UCSD-AML1 (cell line): ENCODE measurements around the gene GRID1.
"Not testable (repeated sequence)": the region's sequence is repeated elsewhere in the genome, so short reads cannot be mapped to it uniquely, and the experiment has no call there.

Experiments used
- DNase-seq: peaks from one replicate; lab custom pipeline; 2025; ENCODE audit not compliant: unreplicated experiment; lab: John Stamatoyannopoulos, UW

Gene GRID1

GRCh38 chr10:86255405-86256251 is 111.0 kb downstream of the GRID1 start:
- no peak for DNase-seq

DNA sequence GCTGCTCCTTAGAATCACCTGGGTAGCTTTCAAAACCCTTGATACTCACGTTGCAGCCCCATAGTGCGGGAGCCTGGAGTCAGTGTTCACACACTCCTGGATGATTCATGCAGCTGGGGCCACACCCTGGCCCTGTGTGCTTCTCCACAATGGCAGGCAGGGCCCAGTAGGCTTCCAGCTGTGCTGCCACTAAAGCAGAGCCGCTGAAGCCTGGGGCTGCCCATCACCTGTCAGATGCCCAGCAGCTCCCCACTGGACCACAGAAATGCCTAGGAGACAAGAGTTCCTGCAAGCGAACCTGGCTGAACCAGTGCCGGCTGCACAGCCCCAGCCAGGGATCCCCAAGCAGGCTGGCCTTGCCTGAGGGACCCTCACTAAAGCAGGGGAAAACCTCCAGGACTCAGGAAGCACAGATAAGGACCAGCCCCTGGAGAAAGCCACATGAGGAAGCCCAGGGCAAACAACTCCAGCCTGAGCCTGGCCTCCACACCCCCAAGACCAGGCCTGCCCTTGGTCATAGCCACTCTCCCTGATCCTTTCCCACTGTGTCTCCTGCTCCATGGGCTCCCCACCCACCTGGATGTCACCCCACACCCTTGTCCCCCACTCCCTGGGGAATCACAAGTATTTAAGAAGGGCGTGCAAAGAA is 111.9 kb downstream of the GRID1 start:
- no peak for DNase-seq

- DNase-seq: no peak
These were observed 112.5 kb downstream of the GRID1 start for GRCh38 chr10:86254081-86254480.

DNA sequence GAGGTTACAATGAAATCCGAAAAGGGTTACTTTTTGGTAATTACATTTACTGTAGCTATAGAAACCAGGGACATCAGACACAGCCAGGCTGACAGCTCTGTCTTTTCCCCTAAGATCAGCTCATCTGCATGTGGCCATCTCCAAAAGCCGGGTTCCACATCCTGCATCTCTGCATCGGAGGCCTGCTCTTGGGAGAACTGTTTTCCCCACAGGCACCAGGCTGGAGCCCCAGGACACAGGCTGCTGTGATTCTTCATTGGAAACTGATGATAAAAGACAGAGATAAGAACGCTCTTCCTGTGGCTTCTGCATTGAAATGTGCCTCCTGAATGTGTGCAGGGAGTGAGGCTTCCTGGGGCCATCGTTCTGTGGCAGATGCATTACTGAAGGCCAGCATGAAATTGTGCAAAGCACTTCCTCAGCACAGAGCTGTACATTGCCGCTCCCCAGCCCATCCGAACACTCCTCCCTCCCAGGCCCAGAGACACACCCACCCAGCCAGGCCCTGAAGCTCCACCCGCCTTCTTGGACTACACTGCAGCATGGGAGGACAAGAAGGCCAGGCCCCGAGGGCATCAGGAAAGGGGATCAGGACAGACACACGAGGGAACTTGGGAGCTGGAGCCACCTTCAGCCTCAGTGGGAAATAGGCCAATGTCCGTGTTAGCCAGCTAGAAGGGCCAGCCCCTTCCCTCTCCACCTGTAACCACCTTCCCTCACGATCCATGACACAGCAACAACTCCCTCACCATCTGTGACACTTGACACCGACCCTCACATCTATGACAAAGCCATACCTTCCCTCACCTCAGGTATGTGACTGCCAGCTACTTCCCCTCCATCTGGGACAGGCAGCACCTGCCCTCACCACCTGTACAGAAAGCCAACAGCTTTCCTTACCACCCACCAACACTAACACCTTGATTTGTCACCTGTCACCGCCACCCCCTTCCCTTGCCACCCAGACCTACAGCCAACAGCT is 113.2 kb downstream of the GRID1 start:
- no peak for DNase-seq

GRCh38 chr10:86252556-86252955 is 114.0 kb downstream of the GRID1 start:
- no peak for DNase-seq

- no peak for DNase-seq
These were observed 114.5 kb downstream of the GRID1 start for GRCh38 chr10:86252079-86252478.

DNA sequence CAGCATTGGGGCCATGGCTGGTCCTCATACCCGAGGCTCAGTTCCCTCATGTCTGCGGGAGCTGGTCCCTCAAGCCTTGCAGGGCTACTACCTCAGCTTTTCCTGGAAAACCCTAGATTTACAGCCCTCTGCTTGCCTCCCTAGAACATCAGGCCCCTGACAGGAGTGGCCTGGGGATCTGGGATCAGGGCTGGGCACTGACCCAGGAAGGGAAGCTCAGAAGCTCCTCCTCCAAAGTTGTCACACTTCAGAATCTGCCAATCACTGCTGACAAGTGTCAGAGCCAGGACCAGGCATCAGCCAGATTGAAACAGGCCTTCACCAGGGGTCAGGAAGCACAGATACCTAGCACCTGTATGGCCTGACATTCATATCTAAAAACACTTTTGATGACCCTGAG is 115.2 kb downstream of the GRID1 start:
- DNase-seq: no peak

GRCh38 chr10:86250399-86250798 is 116.2 kb downstream of the GRID1 start:
- DNase-seq: no peak

- DNase-seq: no peak
These were observed 116.8 kb downstream of the GRID1 start for GRCh38 chr10:86249794-86250193.

- no peak for DNase-seq
These were observed 118.5 kb downstream of the GRID1 start for GRCh38 chr10:86248062-86248461.

- no peak for DNase-seq
These were observed 119.0 kb downstream of the GRID1 start for GRCh38 chr10:86247588-86247987.

- DNase-seq: no peak
These were observed 119.5 kb downstream of the GRID1 start for GRCh38 chr10:86247073-86247472.

DNA sequence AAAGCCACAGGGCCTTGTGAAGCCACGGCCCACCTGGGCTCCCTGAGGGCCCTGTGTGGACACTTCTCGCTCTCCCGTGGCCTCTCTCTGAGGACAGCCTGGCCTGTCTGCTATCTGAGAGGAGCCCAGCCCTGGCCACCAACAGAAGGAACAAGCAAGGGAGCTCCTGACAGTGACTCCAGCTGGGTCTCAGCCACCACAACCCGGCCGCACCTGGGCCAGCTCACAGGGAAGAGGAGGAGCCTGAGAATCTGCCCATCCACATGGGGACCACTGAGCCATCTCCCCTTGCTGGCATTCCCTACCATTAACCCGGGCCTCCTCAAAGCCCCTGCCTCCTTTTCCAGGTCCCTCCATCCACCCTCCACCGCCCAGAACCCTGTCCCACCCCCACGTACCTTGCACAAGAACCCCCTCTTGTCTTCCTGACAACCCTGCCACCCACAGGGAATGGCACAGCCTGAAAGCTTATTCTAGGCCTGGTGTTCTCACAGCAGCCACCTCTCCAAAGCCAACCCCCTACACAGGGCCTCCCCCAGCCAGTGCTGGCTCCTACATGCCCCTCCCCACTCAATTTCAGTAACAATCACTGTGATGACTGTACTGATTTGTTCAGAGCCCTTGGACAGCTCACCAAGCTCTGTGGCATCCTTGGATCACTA is 120.2 kb downstream of the GRID1 start:
- no peak for DNase-seq

- DNase-seq: no peak
These were observed 121.6 kb downstream of the GRID1 start for GRCh38 chr10:86245015-86245394.

- no peak for DNase-seq
These were observed 122.1 kb downstream of the GRID1 start for GRCh38 chr10:86244297-86245014.

- DNase-seq: no peak
These were observed 122.9 kb downstream of the GRID1 start for GRCh38 chr10:86243651-86244155.

GRCh38 chr10:86242761-86243160 is 123.8 kb downstream of the GRID1 start:
- DNase-seq: no peak

DNA sequence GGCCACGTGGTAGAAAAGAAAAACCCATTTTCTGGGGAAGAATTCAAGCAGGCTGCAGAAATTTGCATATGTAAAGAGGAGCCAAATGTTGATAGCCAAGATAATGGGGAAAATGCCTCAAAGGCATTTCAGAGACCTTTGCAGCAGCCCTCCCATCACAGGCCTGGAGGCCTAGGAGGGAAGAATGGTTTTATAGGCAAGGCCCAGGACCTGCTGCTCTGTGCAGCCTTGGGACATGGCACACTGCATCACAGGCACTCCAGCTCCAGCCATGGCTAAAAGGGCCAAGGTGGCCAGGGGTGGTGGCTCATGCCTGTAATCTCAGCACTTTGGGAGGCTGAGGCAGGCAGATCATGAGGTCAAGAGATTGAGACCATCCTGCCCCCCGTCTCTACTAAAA is 128.5 kb downstream of the GRID1 start:
- not testable (repeated sequence) for DNase-seq

- no peak for DNase-seq
These were observed 131.9 kb downstream of the GRID1 start for GRCh38 chr10:86234541-86235270.
